GM19468 (cell line): ENCODE data around the gene ADAMTSL2.

Experiments used
- ATAC-seq: cut with Tn5 transposase; IDR thresholded peaks from one replicate; pipeline ENCODE4 v1.9.1; 2021; ENCODE audit warnings: mild to moderate bottlenecking, moderate library complexity, moderate number of reproducible peaks; ENCODE audit not compliant: unreplicated experiment; ENCODE audit errors: extremely low read depth

ADAMTSL2 gene

GRCh38 chr9:133614678-133615077, 80.2 kb downstream of the ADAMTSL2 start:
- ATAC-seq = no peak

- ATAC-seq = no peak
Observed at GRCh38 chr9:133615186-133615585, 80.7 kb downstream of the ADAMTSL2 start.

GRCh38 chr9:133615606-133616188, 81.2 kb downstream of the ADAMTSL2 start:
- ATAC-seq = no peak

GRCh38 chr9:133616643-133617405, 82.3 kb downstream of the ADAMTSL2 start:
- ATAC-seq = no peak

- ATAC-seq = no peak
Observed at GRCh38 chr9:133618726-133619125, 84.2 kb downstream of the ADAMTSL2 start.

- ATAC-seq = no peak
Observed at GRCh38 chr9:133619791-133620190, 85.3 kb downstream of the ADAMTSL2 start.

GRCh38 chr9:133621725-133622267, 87.3 kb downstream of the ADAMTSL2 start:
- ATAC-seq = no peak

GRCh38 chr9:133622555-133622954, 88.1 kb downstream of the ADAMTSL2 start:
- no peak for ATAC-seq
